ENCODE measurements around the gene LPIN3.

GRCh38 chr20:41408156-41408794 lies 67.7 kb downstream of the LPIN3 start:
- no peak for TF ChIP-seq CTCF (conservative IDR thresholded peaks at IDR 0.05 in 1 of 2, IDR thresholded peaks at IDR 0.05 in 1 of 2; ENCODE audit: extremely low read depth in 1 of 2, insufficient read depth in 1 of 2, low read depth in 1 of 2, low read length in 2 of 2)
- TF ChIP-seq EZH2 (IDR thresholded peaks at IDR 0.05; ENCODE audit: borderline replicate concordance, low read length), result no peak

Data from mammary epithelial cell (primary cell).